T follicular helper cell (primary cell): ENCODE data around the gene MMP1.

Experiments
- DNase-seq: peaks from one replicate; pipeline ENCODE4 v3.0.0-alpha.2; 2020; ENCODE audit warnings: low read depth

The MMP1 gene

GRCh38 chr11:102806296-102806695 is 8.3 kb upstream of the MMP1 start:
- DNase-seq, result no peak

DNA sequence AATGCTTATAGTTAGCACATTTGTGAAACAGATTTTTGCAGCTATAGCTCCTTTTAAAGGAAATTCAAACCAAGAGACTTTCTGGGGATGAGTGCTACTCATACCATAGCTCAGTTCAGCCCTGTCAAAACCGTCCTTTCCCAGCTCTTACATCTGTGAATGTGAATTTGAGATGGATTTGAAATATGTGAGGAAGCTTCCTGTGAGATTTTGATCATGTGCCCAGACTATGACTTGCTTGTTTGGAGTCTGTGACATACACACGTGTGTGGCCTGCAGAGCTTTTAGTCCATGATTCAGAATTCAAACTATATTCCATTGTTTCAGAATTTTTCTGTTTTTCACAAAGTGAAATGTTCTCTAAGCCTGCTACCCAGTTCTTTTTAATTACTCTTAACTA is 4.4 kb upstream of the MMP1 start:
- no peak for DNase-seq

- no peak for DNase-seq
Measured at GRCh38 chr11:102800767-102801166, 2.8 kb upstream of the MMP1 start.

GRCh38 chr11:102799681-102800340 is 1.9 kb upstream of the MMP1 start:
- no peak for DNase-seq

- no peak for DNase-seq
Measured at GRCh38 chr11:102794382-102794781, 3.6 kb downstream of the MMP1 start.

GRCh38 chr11:102793677-102794290 is 4.2 kb downstream of the MMP1 start:
- no peak for DNase-seq

- no peak for DNase-seq
Measured at GRCh38 chr11:102792604-102793003, 5.4 kb downstream of the MMP1 start.

DNA sequence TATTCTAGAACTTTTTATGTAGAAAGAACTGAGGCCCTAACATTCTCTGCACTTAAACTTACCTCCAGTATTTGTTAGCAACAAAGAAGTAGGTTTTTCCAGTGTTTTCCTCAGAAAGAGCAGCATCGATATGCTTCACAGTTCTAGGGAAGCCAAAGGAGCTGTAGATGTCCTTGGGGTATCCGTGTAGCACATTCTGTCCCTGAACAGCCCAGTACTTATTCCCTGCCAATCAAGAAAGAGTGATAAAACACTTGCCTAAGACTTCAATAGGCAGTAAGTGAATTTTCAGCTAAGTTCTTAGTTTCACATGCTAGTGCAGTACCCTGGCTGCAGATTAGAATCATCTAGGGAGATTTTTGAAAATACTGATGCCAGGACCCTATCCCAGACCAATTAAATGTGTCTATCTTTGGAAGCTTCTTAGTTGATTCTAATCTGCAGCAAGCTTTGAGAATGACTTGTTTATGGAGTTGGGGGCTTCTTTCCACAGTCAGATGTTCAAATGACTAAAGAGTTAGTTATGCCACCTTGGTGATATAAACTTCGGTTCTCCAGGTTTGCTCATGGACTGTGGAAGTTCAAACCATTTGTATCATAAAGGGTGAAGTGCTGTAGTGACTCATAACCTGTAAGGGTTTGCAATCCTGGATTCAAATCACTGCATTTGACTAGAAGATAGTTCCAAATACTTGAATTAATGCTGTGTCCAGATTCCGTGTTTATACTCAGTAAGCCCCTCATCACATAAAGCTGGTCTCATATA is 6.5 kb downstream of the MMP1 start:
- no peak for DNase-seq

DNA sequence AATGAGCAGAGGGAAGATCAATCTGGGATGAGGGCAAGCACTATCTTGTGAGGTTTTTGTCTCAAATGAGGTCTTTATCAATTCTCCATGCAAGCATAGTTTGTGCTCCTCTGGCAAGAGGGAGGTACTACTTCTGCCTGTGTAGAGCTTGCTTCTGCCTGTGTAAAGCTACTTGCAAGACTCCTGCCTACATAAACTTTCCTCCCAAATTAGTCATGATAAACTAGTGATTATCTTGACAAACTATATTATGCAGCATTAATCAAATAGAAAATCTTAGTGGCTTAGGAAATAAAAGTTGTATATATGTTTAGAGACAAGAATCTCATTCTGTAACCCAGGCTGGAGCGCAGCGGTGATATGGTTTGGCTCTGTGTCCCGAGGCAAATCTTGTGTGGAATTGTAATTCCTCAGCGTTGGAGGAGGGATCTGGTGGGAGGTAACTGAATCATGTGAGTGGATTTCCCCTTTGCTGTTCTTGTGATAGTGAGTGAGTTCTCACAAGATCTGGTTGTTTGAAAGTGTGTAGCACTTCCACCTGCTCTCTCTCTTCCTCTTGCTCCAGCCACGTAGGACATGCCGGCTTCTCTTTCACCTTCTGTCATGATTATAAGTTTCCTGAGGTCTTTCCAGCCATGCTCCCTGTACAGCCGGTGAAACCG is 9.5 kb downstream of the MMP1 start:
- DNase-seq, result no peak

GRCh38 chr11:102784380-102784779 is 13.6 kb downstream of the MMP1 start:
- DNase-seq, result no peak

- DNase-seq, result no peak
Measured at GRCh38 chr11:102783720-102784119, 14.2 kb downstream of the MMP1 start.

GRCh38 chr11:102783016-102783415 is 14.9 kb downstream of the MMP1 start:
- DNase-seq, result no peak

DNA sequence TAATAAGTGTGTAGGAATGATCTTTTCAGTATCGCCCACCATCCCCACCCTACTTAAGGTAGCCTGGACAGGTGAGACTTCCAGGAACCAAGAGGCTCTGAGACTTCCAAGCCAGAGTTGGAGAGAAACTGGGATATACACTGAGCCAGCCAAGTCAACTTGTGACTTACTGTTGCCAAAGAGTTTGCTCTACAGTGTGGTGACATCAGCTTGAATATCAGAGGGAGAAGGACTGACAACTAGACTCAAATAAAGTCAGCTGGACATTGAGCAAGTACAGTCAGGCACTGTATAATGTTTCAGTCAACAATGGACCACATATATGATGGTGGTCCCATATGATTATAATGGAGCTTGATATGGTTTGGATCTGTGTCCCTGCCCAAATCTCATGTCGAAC is 16.3 kb downstream of the MMP1 start:
- DNase-seq, result no peak

DNA sequence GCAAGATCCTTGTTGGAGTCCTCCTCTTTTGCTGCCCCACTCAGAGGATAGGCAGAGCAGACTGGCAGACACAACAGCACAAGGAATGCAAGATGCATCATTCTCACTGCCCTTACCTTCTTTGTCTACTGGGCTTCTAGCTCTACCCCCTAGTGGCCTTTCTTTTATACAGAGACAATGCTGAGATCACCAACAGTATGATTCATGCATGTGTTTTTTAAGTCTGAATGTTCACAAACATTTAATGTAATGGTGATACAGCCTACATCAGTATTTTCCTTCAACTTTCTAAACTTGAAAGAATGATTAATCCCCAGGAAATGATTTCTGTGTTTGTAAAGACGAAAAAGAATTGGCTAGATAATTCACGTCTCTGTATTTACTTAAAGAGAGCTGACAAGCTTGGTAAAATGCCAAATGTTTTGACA is 17.5 kb downstream of the MMP1 start, which contains the start of gene MMP10:
TSS of gene MMP10 (minus strand) at position 138 of the 428 bp plus-strand sequence. CDS start at position 101, 37 bp downstream.
- no peak for DNase-seq

DNA sequence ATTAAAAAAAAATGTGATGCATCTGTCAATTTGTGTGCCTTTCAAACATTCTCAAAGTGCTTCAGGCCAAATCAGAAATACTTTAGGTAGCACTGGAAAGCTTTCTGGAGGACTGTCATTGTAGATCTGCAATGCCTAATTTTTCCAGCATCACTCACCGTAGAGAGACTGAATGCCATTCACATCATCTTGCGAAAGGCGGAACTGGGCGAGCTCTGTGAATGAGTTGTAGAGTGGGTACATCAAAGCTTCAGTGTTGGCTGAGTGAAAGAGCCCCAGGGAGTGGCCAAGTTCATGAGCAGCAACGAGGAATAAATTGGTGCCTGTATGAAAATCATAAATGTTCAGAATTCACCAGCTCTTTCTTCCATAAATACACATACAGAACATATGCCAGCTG is 21.5 kb downstream of the MMP1 start:
- no peak for DNase-seq

GRCh38 chr11:102773386-102773785 is 24.6 kb downstream of the MMP1 start:
- no peak for DNase-seq

GRCh38 chr11:102771351-102771750 is 26.6 kb downstream of the MMP1 start:
- DNase-seq, result no peak

GRCh38 chr11:102770191-102770590 is 27.8 kb downstream of the MMP1 start:
- DNase-seq, result no peak

DNA sequence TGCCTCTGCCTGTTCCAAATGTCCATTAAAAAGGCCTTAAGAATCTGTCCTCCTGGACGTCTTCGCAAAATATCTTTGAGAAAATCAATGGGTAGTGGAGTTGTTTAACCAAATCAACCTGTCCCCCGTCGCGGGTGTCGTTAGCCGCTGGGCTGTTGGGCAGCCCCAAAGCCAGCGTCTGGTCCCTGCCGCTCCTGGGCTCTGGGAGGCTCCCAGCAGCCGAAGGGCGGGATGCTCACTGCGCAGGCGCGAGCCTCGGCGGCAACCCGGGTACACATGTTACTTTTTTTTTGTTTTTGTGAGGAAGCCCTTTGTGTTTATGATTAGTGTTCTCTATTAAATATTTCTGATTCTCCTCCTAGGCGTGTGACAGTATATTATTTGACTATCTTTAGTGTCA is 30.2 kb downstream of the MMP1 start:
- no peak for DNase-seq

- DNase-seq, result no peak
Measured at GRCh38 chr11:102763440-102763839, 34.5 kb downstream of the MMP1 start.

- no peak for DNase-seq
Measured at GRCh38 chr11:102762361-102762767, 35.6 kb downstream of the MMP1 start.

- no peak for DNase-seq
Measured at GRCh38 chr11:102761646-102762238, 36.2 kb downstream of the MMP1 start.
